Anterior cingulate cortex (tissue), 58 donors: ENCODE data around the gene PLA2R1.
A peak's percentile ranks its signal among the peaks of the same experiment; 100 is the strongest.
"Not testable (repeated sequence)": the region's sequence is repeated elsewhere in the genome, so short reads cannot be mapped to it uniquely, and the experiment has no call there.

Source experiments
- DNase-seq, 58 donors: peaks; one replicate each; lab custom pipeline; 2025; lab: John Stamatoyannopoulos, UW

Gene PLA2R1

GRCh38 chr2:159987181-159987580 lies 75.2 kb downstream of the PLA2R1 start:
- DNase-seq, result no peak

GRCh38 chr2:159985656-159986055 lies 76.8 kb downstream of the PLA2R1 start:
- DNase-seq, result no peak

- DNase-seq, result no peak
Measured at GRCh38 chr2:159984034-159984433, 78.4 kb downstream of the PLA2R1 start.

- peak in 1 of 58 donors; percentile 3 for DNase-seq
Measured at GRCh38 chr2:159982842-159983785, 79.3 kb downstream of the PLA2R1 start.

- no peak for DNase-seq
Measured at GRCh38 chr2:159982270-159982669, 80.1 kb downstream of the PLA2R1 start.

GRCh38 chr2:159976527-159977160 lies 85.8 kb downstream of the PLA2R1 start:
- no peak for DNase-seq

GRCh38 chr2:159973325-159973724 lies 89.1 kb downstream of the PLA2R1 start:
- no peak for DNase-seq

GRCh38 chr2:159971365-159972152 lies 90.9 kb downstream of the PLA2R1 start:
- no peak for DNase-seq

- DNase-seq, result not testable (repeated sequence)
Measured at GRCh38 chr2:159970548-159970947, 91.9 kb downstream of the PLA2R1 start.

GRCh38 chr2:159968279-159968900 lies 94.0 kb downstream of the PLA2R1 start:
- peak in 20 of 58 donors; percentile 0 to 52 (median 6) for DNase-seq

GRCh38 chr2:159963700-159964099 lies 98.7 kb downstream of the PLA2R1 start:
- no peak for DNase-seq

GRCh38 chr2:159962513-159962912 lies 99.9 kb downstream of the PLA2R1 start:
- not testable (repeated sequence) for DNase-seq

GRCh38 chr2:159961451-159961850 lies 101.0 kb downstream of the PLA2R1 start:
- DNase-seq, result no peak

GRCh38 chr2:159961037-159961436 lies 101.4 kb downstream of the PLA2R1 start:
- no peak for DNase-seq

GRCh38 chr2:159960414-159960813 lies 102.0 kb downstream of the PLA2R1 start:
- DNase-seq, result no peak

- DNase-seq, result no peak
Measured at GRCh38 chr2:159959136-159959535, 103.3 kb downstream of the PLA2R1 start.

GRCh38 chr2:159953136-159953823 lies 109.1 kb downstream of the PLA2R1 start:
- no peak for DNase-seq

GRCh38 chr2:159946326-159946999 lies 116.0 kb downstream of the PLA2R1 start:
- no peak for DNase-seq

GRCh38 chr2:159944874-159945273 lies 117.5 kb downstream of the PLA2R1 start:
- DNase-seq, result no peak
